Body of pancreas (tissue), 4 donors: ENCODE results near the gene COL19A1.

Experiments used
- CTCF ChIP-seq, 7 experiments: fragments of 450-650 bp in 4 of 7; fragments of 200-600 bp in 3 of 7; sonication (generic) in 3 of 7; IDR thresholded peaks; one replicate each; pipeline ENCODE4 v1.5.1; 2016 to 2019; ENCODE audit warnings: antibody characterized with exemption in 7 of 7
- POLR2A ChIP-seq, 3 donors: fragments of 450-650 bp; IDR thresholded peaks; one replicate each; pipeline ENCODE4 v1.6.1; 2016; ENCODE audit warnings: antibody characterized with exemption in 3 of 3, mild to moderate bottlenecking in 2 of 3

- TF ChIP-seq CTCF (IDR thresholded peaks at IDR 0.05): no peak
- no peak for TF ChIP-seq POLR2A (IDR thresholded peaks at IDR 0.05)
These were observed 365.0 kb downstream of the COL19A1 start for GRCh38 chr6:70231311-70231710.
